A673 (cell line): ENCODE data around the gene CTNNBL1. TPM values are rescaled to one million over a fixed set of nuclear protein-coding genes. Genes with fewer than 3 reads are reported as not detected.

Experiments
- BruUV-seq: library from RNA; stranded (reverse); fragments of 400-500 nt; replicated peaks from 2 replicates; lab custom pipeline; 2021; lab: Mats Ljungman, UMichigan
- CTCF ChIA-PET: fragments of 300-600 bp; sonication (Branson Sonifier 250); formaldehyde crosslinking; loops from one replicate; lab custom pipeline; 2022; ENCODE audit warnings: antibody characterized with exemption; lab: Charles Lee
- POLR2A ChIA-PET: fragments of 300-600 bp; sonication (Branson Sonifier 250); formaldehyde crosslinking; loops from one replicate; lab custom pipeline; 2022; ENCODE audit warnings: antibody characterized with exemption; ENCODE audit not compliant: low non-redundant PET; lab: Charles Lee
- DNase-seq: peaks from one replicate; pipeline ENCODE4 v3.0.0-alpha.2; 2015; ENCODE audit warnings: low spot score
- H3K27ac ChIP-seq: fragments of 200-600 bp; sonication (generic); 2 replicates; pipeline ENCODE4 v1.5.1; 2016; ENCODE audit warnings: mixed run types, low read depth, mild to moderate bottlenecking, mixed read lengths, antibody characterized with exemption, low read length; ENCODE audit not compliant: poor library complexity, severe bottlenecking
- H3K27me3 ChIP-seq: fragments of 200-600 bp; sonication (generic); replicated peaks from 2 replicates; pipeline ENCODE4 v1.6.1; 2017; ENCODE audit warnings: mixed run types, low read depth, mild to moderate bottlenecking, mixed read lengths, antibody characterized with exemption, low read length; ENCODE audit not compliant: insufficient read depth, poor library complexity
- H3K36me3 ChIP-seq: fragments of 200-600 bp; sonication (generic); 2 replicates; pipeline ENCODE4 v1.6.1; 2016; ENCODE audit warnings: mixed run types, mild to moderate bottlenecking, mixed read lengths, antibody characterized with exemption, low read length; ENCODE audit not compliant: insufficient read depth, poor library complexity, severe bottlenecking
- H3K4me1 ChIP-seq: fragments of 200-600 bp; sonication (generic); 2 replicates; pipeline ENCODE4 v1.6.1; 2017; ENCODE audit warnings: mixed run types, mild to moderate bottlenecking, mixed read lengths, antibody characterized with exemption, low read length; ENCODE audit not compliant: insufficient read depth, poor library complexity, severe bottlenecking
- H3K4me3 ChIP-seq: fragments of 200-600 bp; sonication (generic); 2 replicates; pipeline ENCODE4 v1.5.1; 2016; ENCODE audit warnings: low read depth, mixed run types, mild to moderate bottlenecking, mixed read lengths, low read length; ENCODE audit not compliant: poor library complexity, severe bottlenecking
- H3K9me3 ChIP-seq: fragments of 200-600 bp; sonication (generic); 2 replicates; pipeline ENCODE4 v1.6.1; 2016; ENCODE audit warnings: mixed run types, low read depth, mild to moderate bottlenecking, mixed read lengths, antibody characterized with exemption, low read length; ENCODE audit not compliant: poor library complexity, severe bottlenecking
- EZH2 ChIP-seq: fragments of 200-600 bp; sonication (generic); IDR thresholded peaks from 2 replicates; pipeline ENCODE4 v1.6.1; 2017; ENCODE audit warnings: borderline replicate concordance, low read depth, mild to moderate bottlenecking, mixed read lengths, antibody characterized with exemption, low read length; ENCODE audit not compliant: poor library complexity, severe bottlenecking
- intact Hi-C: fragments of 100-400 bp; cut with micrococcal nuclease; formaldehyde crosslinking; loops from one replicate; pipeline ENCODE4 v1.10.0; 2022; ENCODE audit not compliant: unreplicated experiment
- total RNA-seq: library from RNA; stranded (reverse); gene quantifications from 2 replicates; pipeline ENCODE4 v1.2.3, GENCODE V29; 2021
- TF ChIP-seq, protein P1 (sequence below): fragments of 300-800, 200-600 bp; sonication (generic); conservative IDR thresholded peaks from 2 replicates; pipeline ENCODE4 v1.5.1; 2017; ENCODE audit warnings: low read depth, mild to moderate bottlenecking, antibody characterized with exemption, low read length, moderate library complexity, mixed read lengths

The CTNNBL1 gene
- total RNA-seq, 1 experiment from 2014 or later: 88.5 TPM

DNA sequence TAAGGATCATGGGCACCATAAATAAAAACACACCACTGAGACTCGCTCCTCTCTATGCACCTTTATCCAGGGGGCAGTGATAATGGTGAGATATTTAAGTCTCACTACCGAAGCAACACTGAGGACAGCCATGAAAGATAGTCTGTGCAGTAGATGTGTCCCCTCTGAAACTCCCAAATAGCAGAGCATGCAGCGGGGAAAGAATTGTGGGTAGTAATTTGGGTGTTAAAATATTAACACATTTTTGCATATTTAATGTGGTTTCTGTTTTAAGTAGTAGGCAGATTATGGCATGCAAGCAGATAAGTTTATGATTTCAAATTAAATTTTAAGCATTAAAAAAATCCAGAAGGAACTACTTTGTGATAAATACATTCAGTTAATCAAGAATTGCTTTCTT is 82.7 kb downstream of the CTNNBL1 start:
- H3K27ac ChIP-seq: no peak overlapping the region
- H3K4me3 ChIP-seq: no peak overlapping the region
- BruUV-seq: no TSS peak
- TF ChIP-seq, protein P1, sequence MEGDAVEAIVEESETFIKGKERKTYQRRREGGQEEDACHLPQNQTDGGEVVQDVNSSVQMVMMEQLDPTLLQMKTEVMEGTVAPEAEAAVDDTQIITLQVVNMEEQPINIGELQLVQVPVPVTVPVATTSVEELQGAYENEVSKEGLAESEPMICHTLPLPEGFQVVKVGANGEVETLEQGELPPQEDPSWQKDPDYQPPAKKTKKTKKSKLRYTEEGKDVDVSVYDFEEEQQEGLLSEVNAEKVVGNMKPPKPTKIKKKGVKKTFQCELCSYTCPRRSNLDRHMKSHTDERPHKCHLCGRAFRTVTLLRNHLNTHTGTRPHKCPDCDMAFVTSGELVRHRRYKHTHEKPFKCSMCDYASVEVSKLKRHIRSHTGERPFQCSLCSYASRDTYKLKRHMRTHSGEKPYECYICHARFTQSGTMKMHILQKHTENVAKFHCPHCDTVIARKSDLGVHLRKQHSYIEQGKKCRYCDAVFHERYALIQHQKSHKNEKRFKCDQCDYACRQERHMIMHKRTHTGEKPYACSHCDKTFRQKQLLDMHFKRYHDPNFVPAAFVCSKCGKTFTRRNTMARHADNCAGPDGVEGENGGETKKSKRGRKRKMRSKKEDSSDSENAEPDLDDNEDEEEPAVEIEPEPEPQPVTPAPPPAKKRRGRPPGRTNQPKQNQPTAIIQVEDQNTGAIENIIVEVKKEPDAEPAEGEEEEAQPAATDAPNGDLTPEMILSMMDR: no peak
- no peak for TF ChIP-seq EZH2
- intact Hi-C loops: no loop called here
- no peaks in the 10 kb centered on the region for H3K36me3 ChIP-seq
- H3K27me3 ChIP-seq: no peaks in the 10 kb centered on the region
- ChIA-PET CTCF (no interaction called here), POLR2A (no interaction called here)
- no peaks in the 10 kb centered on the region for H3K9me3 ChIP-seq
- no peaks in the 10 kb centered on the region for H3K4me1 ChIP-seq
- no peak for DNase-seq

DNA sequence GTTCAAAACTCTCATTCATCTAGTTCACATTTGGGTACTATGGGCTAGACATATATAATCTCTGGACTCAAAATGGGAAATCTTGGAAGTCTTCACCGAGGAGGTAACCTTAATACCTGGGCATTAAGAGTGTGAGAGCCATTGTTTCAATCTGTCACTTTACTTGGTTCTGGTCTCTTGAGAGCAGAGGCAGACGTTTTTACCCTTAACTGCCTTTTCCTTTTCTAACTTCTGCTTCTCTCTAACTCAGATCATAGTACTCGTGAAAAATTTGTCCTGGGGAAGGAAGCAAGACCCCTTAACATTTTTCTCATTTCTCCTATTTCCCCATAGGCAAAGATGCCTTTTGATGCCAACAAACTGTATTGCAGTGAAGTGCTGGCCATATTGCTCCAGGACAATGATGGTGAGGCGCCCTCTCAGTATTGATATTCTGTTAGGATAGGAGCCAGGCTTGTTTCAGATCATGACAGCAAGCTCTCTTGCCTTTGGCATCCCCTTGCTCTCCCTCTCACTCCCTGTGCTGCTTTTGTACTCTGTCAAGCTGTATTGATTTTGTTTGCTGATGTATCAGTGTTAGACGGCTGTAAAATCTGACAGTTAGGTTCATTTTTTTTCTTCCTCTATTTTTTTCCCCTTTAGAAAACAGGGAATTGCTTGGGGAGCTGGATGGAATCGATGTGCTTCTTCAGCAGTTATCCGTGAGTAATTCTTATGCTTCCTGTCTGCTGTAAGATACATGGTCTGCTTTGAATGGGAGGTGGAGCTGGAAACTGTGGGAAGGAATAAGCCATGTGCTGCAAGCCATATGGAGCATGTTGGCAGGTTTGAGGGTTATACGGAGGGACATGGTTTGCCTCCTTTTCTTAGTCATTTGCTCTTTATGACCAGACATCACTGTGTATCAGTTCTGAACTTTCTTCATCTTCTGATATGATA is 83.5 kb downstream of the CTNNBL1 start:
- Histone ChIP-seq H3K9me3 (no peaks in the 10 kb centered on the region), H3K4me3 (no peak overlapping the region), H3K4me1 (no peaks in the 10 kb centered on the region), H3K36me3 (no peaks in the 10 kb centered on the region), H3K27ac (no peak overlapping the region), H3K27me3 (no peaks in the 10 kb centered on the region)
- BruUV-seq: no TSS peak
- ChIA-PET CTCF (interaction anchor here (0.6 kb wide), 1 partner anchor 109 kb away, joined by 8 read pairs; no protein-coding TSS in a partner anchor), POLR2A (no interaction called here)
- no peak for DNase-seq
- no peak for TF ChIP-seq EZH2
- intact Hi-C loops: no loop called here

DNA sequence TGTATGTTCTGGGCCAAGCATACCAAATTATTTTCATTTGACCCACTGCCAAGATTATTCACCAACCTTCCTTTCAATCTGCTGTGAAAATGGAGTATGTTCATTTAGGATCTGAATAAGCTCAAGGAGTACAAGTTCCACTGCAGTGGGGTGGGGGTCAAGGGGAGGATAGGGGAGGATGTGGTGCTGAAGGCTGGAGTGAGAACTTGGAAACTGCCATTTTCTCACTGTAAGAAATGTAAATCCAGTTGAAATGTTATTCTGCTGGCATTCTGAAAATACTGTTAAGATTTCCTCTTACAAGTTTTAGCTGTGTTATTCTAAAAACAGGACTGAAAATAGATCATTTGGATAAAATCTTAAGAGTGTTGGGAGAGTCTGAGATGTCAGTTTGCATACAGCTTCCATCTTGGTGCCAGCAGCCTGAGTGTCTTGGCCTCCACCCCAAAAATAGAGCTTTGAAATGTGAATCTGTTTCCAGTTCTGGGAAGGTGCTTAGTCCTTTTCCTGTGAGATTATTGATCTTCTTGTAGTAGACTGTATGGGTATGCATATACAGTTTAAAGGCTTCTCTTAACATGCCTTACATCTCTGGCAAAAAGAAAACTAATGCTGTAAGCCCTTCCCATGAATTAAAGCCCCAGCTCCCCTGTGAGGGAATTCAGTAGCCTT is 84.3 kb downstream of the CTNNBL1 start:
- H3K27me3 ChIP-seq: no peaks in the 10 kb centered on the region
- no peak for DNase-seq
- no peaks in the 10 kb centered on the region for H3K4me1 ChIP-seq
- POLR2A ChIA-PET: no interaction called here
- H3K9me3 ChIP-seq: no peaks in the 10 kb centered on the region
- BruUV-seq: no TSS peak
- H3K4me3 ChIP-seq: no peak overlapping the region
- H3K36me3 ChIP-seq: no peaks in the 10 kb centered on the region
- CTCF ChIA-PET: no interaction called here
- no peak for TF ChIP-seq EZH2
- TF ChIP-seq, protein P1: no peak
- H3K27ac ChIP-seq: no peak overlapping the region
- intact Hi-C loops: no loop called here
